HEK293T (cell line): ENCODE data around the gene ACBD4.

Experiments used
- CTBP1 ChIP-seq: fragments of 450-650 bp; IDR thresholded peaks from 2 replicates; pipeline ENCODE4 v1.6.1; 2016; ENCODE audit warnings: borderline replicate concordance
- FOXA1 ChIP-seq: fragments of 450-650 bp; IDR thresholded peaks from 2 replicates; pipeline ENCODE4 v1.6.1; 2016; ENCODE audit warnings: mild to moderate bottlenecking
- FOXK2 ChIP-seq: fragments of 450-650 bp; IDR thresholded peaks from 2 replicates; pipeline ENCODE4 v1.6.1; 2016; ENCODE audit warnings: mild to moderate bottlenecking
- SUZ12 ChIP-seq: fragments of 450-650 bp; IDR thresholded peaks from 2 replicates; pipeline ENCODE4 v1.6.1; 2016; ENCODE audit warnings: mild to moderate bottlenecking

DNA sequence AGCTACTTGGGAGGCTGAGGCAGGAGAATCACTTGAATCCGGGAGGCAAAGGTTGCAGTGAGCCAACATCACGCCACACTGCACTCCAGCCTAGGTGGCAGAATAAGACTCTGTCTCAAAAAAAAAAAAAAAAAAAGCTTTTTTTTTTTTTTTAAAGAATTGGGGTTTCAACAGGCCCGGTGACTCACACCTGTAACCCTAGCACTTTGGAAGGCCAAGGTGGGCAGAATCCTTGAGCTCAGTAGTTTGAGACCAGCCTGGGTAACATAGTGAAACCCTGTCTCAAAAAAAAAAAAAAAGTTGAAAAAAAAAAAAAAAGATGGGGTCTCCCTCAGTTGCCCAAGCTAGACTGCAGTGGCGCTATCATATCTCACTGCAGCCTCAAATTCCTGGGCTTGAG, 19.5 kb downstream of the ACBD4 start:
- TF ChIP-seq FOXK2 (no peak), SUZ12 (no peak), FOXA1 (no peak), CTBP1 (no peak)
